ENCODE measurements around the gene RWDD4.

Gene RWDD4

GRCh38 chr4:183639291-183639690, 19.7 kb downstream of the RWDD4 start:
- Histone ChIP-seq H3K36me3 (peaks cover 8% of the 10 kb centered on the region), H3K9me3 (no peaks in the 10 kb centered on the region), H3K27me3 (no peaks in the 10 kb centered on the region), H3K4me3 (ENCODE audit: low read depth, low read length) (no peak overlapping the region), H3K4me1 (no peaks in the 10 kb centered on the region)
- no peak for DNase-seq
- no peak for TF ChIP-seq CTCF (IDR thresholded peaks at IDR 0.05; ENCODE audit: low read depth, low read length)

GRCh38 chr4:183638436-183638835, 20.5 kb downstream of the RWDD4 start:
- TF ChIP-seq CTCF (IDR thresholded peaks at IDR 0.05; ENCODE audit: low read depth, low read length), result no peak

GRCh38 chr4:183637461-183637860, 21.5 kb downstream of the RWDD4 start:
- Histone ChIP-seq H3K4me1 (no peaks in the 10 kb centered on the region), H3K36me3 (no peaks in the 10 kb centered on the region; the same call in none of the 2 replicates), H3K4me3 (ENCODE audit: low read depth, low read length) (no peak overlapping the region), H3K27me3 (no peaks in the 10 kb centered on the region), H3K9me3 (no peaks in the 10 kb centered on the region)
- no peak for DNase-seq
- no peak for TF ChIP-seq CTCF (IDR thresholded peaks at IDR 0.05; ENCODE audit: low read depth, low read length)

More at GRCh38 chr4:183638436-183638835, 20.5 kb downstream of the RWDD4 start:
- no peak for DNase-seq
- Histone ChIP-seq H3K27me3 (no peaks in the 10 kb centered on the region), H3K4me3 (ENCODE audit: low read depth, low read length) (no peak overlapping the region), H3K36me3 (peaks cover under 1% of the 10 kb centered on the region), H3K9me3 (no peaks in the 10 kb centered on the region), H3K4me1 (no peaks in the 10 kb centered on the region)

GRCh38 chr4:183636923-183637322, 22.1 kb downstream of the RWDD4 start:
- no peaks in the 10 kb centered on the region for H3K9me3 ChIP-seq

GRCh38 chr4:183636503-183636902, 22.5 kb downstream of the RWDD4 start:
- no peaks in the 10 kb centered on the region; the same call in 1 of the 2 replicates for H3K36me3 ChIP-seq
- H3K4me3 ChIP-seq (ENCODE audit: low read depth, low read length), result no peak overlapping the region
- no peak for DNase-seq
- no peaks in the 10 kb centered on the region for H3K4me1 ChIP-seq
- H3K9me3 ChIP-seq, result no peaks in the 10 kb centered on the region
- no peaks in the 10 kb centered on the region for H3K27me3 ChIP-seq
- no peak for TF ChIP-seq CTCF (IDR thresholded peaks at IDR 0.05; ENCODE audit: low read depth, low read length)

More at GRCh38 chr4:183636923-183637322, 22.1 kb downstream of the RWDD4 start:
- TF ChIP-seq CTCF (IDR thresholded peaks at IDR 0.05; ENCODE audit: low read depth, low read length), result no peak
- H3K36me3 ChIP-seq, result no peaks in the 10 kb centered on the region; the same call in 1 of the 2 replicates
- H3K4me3 ChIP-seq (ENCODE audit: low read depth, low read length), result no peak overlapping the region
- H3K4me1 ChIP-seq, result no peaks in the 10 kb centered on the region
- H3K27me3 ChIP-seq, result no peaks in the 10 kb centered on the region
- DNase-seq, result no peak

GRCh38 chr4:183635741-183636140, 23.2 kb downstream of the RWDD4 start:
- H3K4me1 ChIP-seq, result no peaks in the 10 kb centered on the region
- TF ChIP-seq CTCF (IDR thresholded peaks at IDR 0.05; ENCODE audit: low read depth, low read length), result no peak
- no peaks in the 10 kb centered on the region; the same call in 1 of the 2 replicates for H3K36me3 ChIP-seq
- no peaks in the 10 kb centered on the region for H3K27me3 ChIP-seq
- DNase-seq, result no peak
- H3K9me3 ChIP-seq, result no peaks in the 10 kb centered on the region
- no peak overlapping the region for H3K4me3 ChIP-seq (ENCODE audit: low read depth, low read length)

Measured in BE2C (cell line).